Measurements from ENCODE around the gene COX6A2. TPM values are rescaled to one million over a fixed set of nuclear protein-coding genes. Genes with fewer than 3 reads are reported as not detected.

COX6A2 gene
- total RNA-seq, 1 experiment from 2014 or later, result not detected

DNA sequence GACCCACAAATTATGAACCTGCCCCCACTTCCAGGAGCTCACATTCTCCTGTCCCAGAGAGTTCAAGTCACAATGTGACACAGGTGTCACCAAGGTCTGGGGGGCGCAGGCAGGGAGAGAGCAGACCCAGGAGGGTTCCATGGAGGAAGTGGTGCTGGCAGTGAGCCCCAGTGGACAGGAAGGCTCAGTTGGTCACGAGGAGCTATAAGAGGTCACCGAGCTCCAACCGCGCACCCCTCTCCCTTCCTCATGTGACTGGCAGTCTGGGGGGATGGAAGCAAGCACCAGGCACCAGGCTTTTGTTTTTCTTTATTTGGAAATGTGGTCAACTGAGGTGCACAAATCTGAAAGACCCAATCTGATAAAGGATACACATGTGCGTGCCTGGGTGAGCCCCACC lies 32.5 kb downstream of the COX6A2 start:
- Histone ChIP-seq H3K9me3 (ENCODE audit: control insufficient read depth, insufficient read depth, low read depth, low read length) (no peaks in the 10 kb centered on the region), H3K36me3 (ENCODE audit: control insufficient read depth, insufficient read depth, low read length) (no peaks in the 10 kb centered on the region), H3K27me3 (ENCODE audit: control insufficient read depth, insufficient read depth, low read length) (no peaks in the 10 kb centered on the region), H3K4me3 (ENCODE audit: low read depth in 2 of 2, low read length in 2 of 2) (no peak overlapping the region), H3K27ac (ENCODE audit: low read length) (no peak overlapping the region), H3K4me1 (ENCODE audit: control insufficient read depth, insufficient read depth, low read length) (no peaks in the 10 kb centered on the region; the same call in 1 of the 2 replicates)
- POLR2A ChIA-PET, result no interaction called here
- TF ChIP-seq TCF7L2 (IDR thresholded peaks at IDR 0.05; ENCODE audit: low read depth, low read length), result no peak
- no peak for TF ChIP-seq SIN3A (IDR thresholded peaks at IDR 0.05; ENCODE audit: borderline replicate concordance, insufficient read depth, low read depth, low read length)
- TF ChIP-seq REST (IDR thresholded peaks at IDR 0.05; ENCODE audit: insufficient read depth in 1 of 2, low read depth in 2 of 2, low read length in 1 of 2), result no peak
- no peak for TF ChIP-seq CTCF (IDR thresholded peaks at IDR 0.05)
- TF ChIP-seq POLR2AphosphoS5 (IDR thresholded peaks at IDR 0.05; ENCODE audit: low read depth, low read length), result no peak
- CTCF ChIA-PET, result no interaction called here
- no TSS peak for BruUV-seq (replicated peaks)
- intact Hi-C loops (cut with micrococcal nuclease; ENCODE audit: unreplicated experiment), result no loop called here
- no peak for ATAC-seq
- in situ Hi-C loops (cut with HindIII; ENCODE audit: low pct_unique_long_range_greater_than_20kb, low sequenced_read_pairs), result no loop called here
- DNase-seq (ENCODE audit: low read depth, low spot score), result no peak

DNA sequence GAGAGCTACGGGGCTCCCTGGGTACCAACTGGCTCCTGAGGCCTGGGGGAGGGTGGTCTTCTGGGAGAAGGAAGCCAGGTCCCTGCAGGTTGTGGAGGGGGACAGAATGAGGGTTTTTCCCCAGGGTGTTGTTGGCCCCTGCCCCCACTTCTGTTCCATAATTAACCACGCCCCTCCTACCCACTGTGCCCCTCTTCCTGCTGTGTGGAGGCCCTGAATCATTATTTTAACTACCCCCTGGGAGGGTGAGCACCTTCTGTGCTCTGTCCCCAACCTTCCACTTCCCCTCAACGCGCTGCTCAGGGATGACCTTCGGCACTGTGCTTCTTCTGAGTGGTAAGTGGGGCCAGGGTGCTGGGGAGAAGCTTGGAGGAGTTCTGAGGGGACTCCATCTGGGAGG lies 35.1 kb downstream of the COX6A2 start, which contains the start of gene ITGAD:
TSS of gene ITGAD (plus strand) at position 280 of the 400 bp plus-strand sequence. CDS start at position 306, 26 bp downstream.
- H3K27me3 ChIP-seq (ENCODE audit: control insufficient read depth, insufficient read depth, low read length), result no peaks in the 10 kb centered on the region
- no peak for TF ChIP-seq REST (IDR thresholded peaks at IDR 0.05; ENCODE audit: insufficient read depth in 1 of 2, low read depth in 2 of 2, low read length in 1 of 2)
- no peak for TF ChIP-seq CTCF (IDR thresholded peaks at IDR 0.05)
- TF ChIP-seq TCF7L2 (IDR thresholded peaks at IDR 0.05; ENCODE audit: low read depth, low read length), result no peak
- ChIA-PET CTCF (no interaction called here), POLR2A (interaction anchor here (0.6 kb wide), 1 partner anchor 9 kb away, joined by 3 read pairs; no protein-coding TSS in a partner anchor)
- DNase-seq (ENCODE audit: low read depth, low spot score) (no peak), ATAC-seq (no peak)
- no peaks in the 10 kb centered on the region; the same call in 1 of the 2 replicates for H3K4me1 ChIP-seq (ENCODE audit: control insufficient read depth, insufficient read depth, low read length)
- no peaks in the 10 kb centered on the region for H3K36me3 ChIP-seq (ENCODE audit: control insufficient read depth, insufficient read depth, low read length)
- no peak within 1 kb of the TSS for H3K4me3 ChIP-seq (ENCODE audit: low read depth in 2 of 2, low read length in 2 of 2)
- intact Hi-C loops (cut with micrococcal nuclease; ENCODE audit: unreplicated experiment), result no loop called here
- H3K9me3 ChIP-seq (ENCODE audit: control insufficient read depth, insufficient read depth, low read depth, low read length), result no peaks in the 10 kb centered on the region
- H3K27ac ChIP-seq (ENCODE audit: low read length), result no peak within 1 kb of the TSS
- no TSS peak for BruUV-seq (replicated peaks)
- in situ Hi-C loops (cut with HindIII; ENCODE audit: low pct_unique_long_range_greater_than_20kb, low sequenced_read_pairs), result no loop called here
